Bronchial epithelial cell (primary cell): ENCODE results near the gene EPC2. TPM values are rescaled to one million over a fixed set of nuclear protein-coding genes. Genes with fewer than 3 reads are reported as not detected.

Experiments
- DNase-seq: peaks from one replicate; pipeline ENCODE4 v3.0.0-alpha.2; 2010; ENCODE audit warnings: low read depth
- FAIRE-seq: peaks from 2 replicates; lab custom pipeline; 2011; peaks lifted over from hg19 to GRCh38; lab: Jason Lieb, UNC
- H3K27me3 ChIP-seq: 2 replicates; pipeline ENCODE4 v1.5.1; 2011; ENCODE audit warnings: low read length; ENCODE audit not compliant: control insufficient read depth, insufficient read depth
- H3K36me3 ChIP-seq: 2 replicates; pipeline ENCODE4 v1.5.1; 2011; ENCODE audit warnings: low read length; ENCODE audit not compliant: control insufficient read depth, insufficient read depth
- H3K4me3 ChIP-seq: 2 replicates; pipeline ENCODE4 v1.5.1; 2011; ENCODE audit warnings: mild to moderate bottlenecking, low read depth, low read length, control low read depth
- CTCF ChIP-seq: IDR thresholded peaks from 2 replicates; pipeline ENCODE4 v1.5.1; 2011; ENCODE audit warnings: mild to moderate bottlenecking, moderate library complexity, low read length, control low read depth, inconsistent platforms; ENCODE audit not compliant: insufficient read depth, severe bottlenecking
- total RNA-seq: library from RNA; depleted of rRNA; stranded (reverse); fragments of >200 nt; gene quantifications from 2 replicates; pipeline ENCODE4 v1.2.1, GENCODE V29; 2014

EPC2 gene
- total RNA-seq, 1 donor from 2014 or later: 10.8 TPM

- Histone ChIP-seq H3K36me3 (no peaks in the 10 kb centered on the region), H3K27me3 (peaks cover 3% of the 10 kb centered on the region), H3K4me3 (no peak overlapping the region)
- no peak for TF ChIP-seq CTCF
- DNase-seq (peak; percentile 20), FAIRE-seq (no peak)
These were observed 170.4 kb downstream of the EPC2 start for GRCh38 chr2:148814860-148815419.

- Histone ChIP-seq H3K36me3 (no peaks in the 10 kb centered on the region), H3K27me3 (no peaks in the 10 kb centered on the region), H3K4me3 (no peak overlapping the region)
- TF ChIP-seq CTCF: no peak
- FAIRE-seq: no peak
- DNase-seq: no peak
These were observed 171.6 kb downstream of the EPC2 start for GRCh38 chr2:148816176-148816575.

GRCh38 chr2:148817210-148817708 lies 172.7 kb downstream of the EPC2 start:
- no peaks in the 10 kb centered on the region for H3K36me3 ChIP-seq
- FAIRE-seq (no peak), DNase-seq (no peak)

GRCh38 chr2:148819019-148819585 lies 174.6 kb downstream of the EPC2 start:
- no peak for DNase-seq
- H3K27me3 ChIP-seq: no peaks in the 10 kb centered on the region

More at GRCh38 chr2:148817210-148817708, 172.7 kb downstream of the EPC2 start:
- Histone ChIP-seq H3K4me3 (no peak overlapping the region), H3K27me3 (no peaks in the 10 kb centered on the region)
- no peak for TF ChIP-seq CTCF

GRCh38 chr2:148824190-148824589 lies 179.6 kb downstream of the EPC2 start:
- no peak for FAIRE-seq
- H3K36me3 ChIP-seq: no peaks in the 10 kb centered on the region
- DNase-seq: no peak
- H3K27me3 ChIP-seq: no peaks in the 10 kb centered on the region
- H3K4me3 ChIP-seq: no peak overlapping the region
- no peak for TF ChIP-seq CTCF

More at GRCh38 chr2:148819019-148819585, 174.6 kb downstream of the EPC2 start:
- FAIRE-seq: no peak
- Histone ChIP-seq H3K36me3 (no peaks in the 10 kb centered on the region), H3K4me3 (no peak overlapping the region)
- TF ChIP-seq CTCF: no peak
